Measurements from ENCODE around the gene TMEM190. TPM values are rescaled to one million over a fixed set of nuclear protein-coding genes. Genes with fewer than 3 reads are reported as not detected.
A peak's percentile ranks its signal among the peaks of the same experiment; 100 is the strongest.

TMEM190 gene
- total and polyA plus RNA-seq, 5 experiments from 2014 or later = not detected

GRCh38 chr19:55344444-55344843 is 32.2 kb upstream of the TMEM190 start:
- H3K27ac Mint-ChIP-seq = no peak overlapping the region
- peaks cover 0 to 20% (median 9%) of the 10 kb centered on the region in 3 donors for H3K36me3 Mint-ChIP-seq
- H3K4me3 Mint-ChIP-seq = no peak overlapping the region
- POLR2A ChIA-PET = interaction anchor here (0.7 kb wide), 1 partner anchor 8 kb away, joined by 3 read pairs; no protein-coding TSS in a partner anchor
- ATAC-seq (no peak), DNase-seq (no peak)
- H3K27me3 Mint-ChIP-seq = peaks cover 0 to 4% (median 0%) of the 10 kb centered on the region in 5 donors
- H3K9me3 Mint-ChIP-seq = no peaks in the 10 kb centered on the region
- H3K4me1 Mint-ChIP-seq = peaks cover 9 to 31% (median 16%) of the 10 kb centered on the region in 4 donors

- peaks cover 6 to 23% (median 11%) of the 10 kb centered on the region in 4 donors for H3K4me1 Mint-ChIP-seq
- peaks cover 0 to 7% (median 0%) of the 10 kb centered on the region in 5 donors for H3K27me3 Mint-ChIP-seq
- POLR2A ChIA-PET = interaction anchor here (0.6 kb wide), 1 partner anchor 102 kb away, joined by 6 read pairs; no protein-coding TSS in a partner anchor
- no peak for ATAC-seq
- DNase-seq = no peak
- H3K27ac Mint-ChIP-seq = peak overlapping the region in 2 of 10 donors; percentile 59 to 61
- H3K4me3 Mint-ChIP-seq = peak overlapping the region in 1 of 10 donors; percentile 67
- peaks cover 0 to 20% (median 9%) of the 10 kb centered on the region in 3 donors for H3K36me3 Mint-ChIP-seq
- no peaks in the 10 kb centered on the region for H3K9me3 Mint-ChIP-seq
Observed at GRCh38 chr19:55345101-55345817, 31.4 kb upstream of the TMEM190 start.

GRCh38 chr19:55345818-55346724 is 30.6 kb upstream of the TMEM190 start:
- DNase-seq (no peak), ATAC-seq (no peak)
- Mint-ChIP-seq H3K9me3 (no peaks in the 10 kb centered on the region), H3K4me1 (peaks cover 5 to 16% (median 8%) of the 10 kb centered on the region in 4 donors), H3K36me3 (peaks cover 0 to 20% (median 9%) of the 10 kb centered on the region in 3 donors), H3K4me3 (no peak overlapping the region), H3K27me3 (peaks cover 0 to 15% (median 4%) of the 10 kb centered on the region in 5 donors), H3K27ac (peak overlapping the region in 1 of 10 donors; percentile 61)
- POLR2A ChIA-PET = interaction anchor here (0.6 kb wide), 1 partner anchor 103 kb away, joined by 6 read pairs; no protein-coding TSS in a partner anchor

- POLR2A ChIA-PET = interaction anchor here (0.6 to 1.1 kb wide), 2 partner anchors 10 to 74 kb away, joined by 3 read pairs; no protein-coding TSS in a partner anchor
- Mint-ChIP-seq H3K4me1 (peaks cover 2 to 17% (median 10%) of the 10 kb centered on the region in 4 donors), H3K27me3 (peaks cover 0 to 23% (median 12%) of the 10 kb centered on the region in 5 donors), H3K36me3 (peaks cover 0 to 18% (median 9%) of the 10 kb centered on the region in 3 donors), H3K9me3 (no peaks in the 10 kb centered on the region), H3K27ac (no peak overlapping the region), H3K4me3 (no peak overlapping the region)
- no peak for DNase-seq
- peak in 1 of 2 donors; percentile 10 for ATAC-seq
Observed at GRCh38 chr19:55346725-55347441, 29.7 kb upstream of the TMEM190 start.

GRCh38 chr19:55347442-55348009 is 29.1 kb upstream of the TMEM190 start:
- no peak for DNase-seq
- Mint-ChIP-seq H3K36me3 (peaks cover 0 to 18% (median 6%) of the 10 kb centered on the region in 3 donors), H3K27me3 (peaks cover under 1 to 29% (median 18%) of the 10 kb centered on the region in 5 donors), H3K27ac (no peak overlapping the region), H3K4me1 (peaks cover 6 to 22% (median 11%) of the 10 kb centered on the region in 4 donors), H3K4me3 (no peak overlapping the region), H3K9me3 (no peaks in the 10 kb centered on the region)
- ATAC-seq = no peak
- POLR2A ChIA-PET = interaction anchor here (1.1 kb wide), 1 partner anchor 10 kb away, joined by 3 read pairs; no protein-coding TSS in a partner anchor

- ATAC-seq = no peak
- H3K36me3 Mint-ChIP-seq = peaks cover 0 to 11% (median 4%) of the 10 kb centered on the region in 3 donors
- no peak overlapping the region for H3K27ac Mint-ChIP-seq
- peaks cover 3 to 38% (median 27%) of the 10 kb centered on the region in 5 donors for H3K27me3 Mint-ChIP-seq
- POLR2A ChIA-PET = interaction anchor here (1.0 kb wide), 1 partner anchor 9 kb away, joined by 3 read pairs; the partner anchor contains the start of gene KMT5C
- peaks cover 16 to 32% (median 19%) of the 10 kb centered on the region in 4 donors for H3K4me1 Mint-ChIP-seq
- H3K4me3 Mint-ChIP-seq = no peak overlapping the region
- H3K9me3 Mint-ChIP-seq = no peaks in the 10 kb centered on the region
- no peak for DNase-seq
Observed at GRCh38 chr19:55348317-55349034, 28.1 kb upstream of the TMEM190 start.

- H3K27me3 Mint-ChIP-seq = peaks cover 3 to 44% (median 27%) of the 10 kb centered on the region in 5 donors
- no peak for DNase-seq
- H3K27ac Mint-ChIP-seq = peak overlapping the region in 2 of 10 donors; percentile 74 to 79
- POLR2A ChIA-PET = interaction anchor here (0.8 to 1.9 kb wide), 3 partner anchors 10 to 36 kb away, joined by 3 to 10 read pairs (median 5); partner anchors contain the start of gene KMT5C
- ATAC-seq = no peak
- H3K4me1 Mint-ChIP-seq = peaks cover 20 to 36% (median 25%) of the 10 kb centered on the region in 4 donors
- peak overlapping the region in 5 of 10 donors; percentile 4 to 20 (median 9) for H3K4me3 Mint-ChIP-seq
- H3K36me3 Mint-ChIP-seq = peaks cover 0 to 4% (median 0%) of the 10 kb centered on the region in 3 donors
- peaks cover 0 to 2% (median 0%) of the 10 kb centered on the region in 9 donors for H3K9me3 Mint-ChIP-seq
Observed at GRCh38 chr19:55350620-55351315, 25.9 kb upstream of the TMEM190 start.

- Mint-ChIP-seq H3K36me3 (peaks cover 0 to 4% (median 0%) of the 10 kb centered on the region in 3 donors), H3K27me3 (peaks cover 4 to 44% (median 29%) of the 10 kb centered on the region in 5 donors), H3K9me3 (peaks cover 0 to 2% (median 0%) of the 10 kb centered on the region in 9 donors), H3K4me1 (peaks cover 20 to 36% (median 25%) of the 10 kb centered on the region in 4 donors), H3K4me3 (peak overlapping the region in 3 of 10 donors; percentile 24 to 83 (median 80)), H3K27ac (peak overlapping the region in 1 of 10 donors; percentile 24)
- POLR2A ChIA-PET = interaction anchor here (0.6 to 1.6 kb wide), 3 partner anchors 8 to 211 kb away, joined by 3 to 6 read pairs (median 3); partner anchors contain the start of gene KMT5C
- DNase-seq = no peak
- ATAC-seq = no peak
Observed at GRCh38 chr19:55352040-55352439, 24.6 kb upstream of the TMEM190 start.

GRCh38 chr19:55352549-55353145 is 24.0 kb upstream of the TMEM190 start:
- DNase-seq (no peak), ATAC-seq (no peak)
- POLR2A ChIA-PET = interaction anchor here (0.6 to 1.6 kb wide), 3 partner anchors 9 to 93 kb away, joined by 3 to 6 read pairs (median 3); partner anchors contain the start of gene KMT5C
- Mint-ChIP-seq H3K9me3 (peaks cover 0 to 2% (median 0%) of the 10 kb centered on the region in 9 donors), H3K36me3 (peaks cover 0 to 4% (median 0%) of the 10 kb centered on the region in 3 donors), H3K4me3 (peak overlapping the region; percentile 52 to 86 (median 78)), H3K27ac (peak overlapping the region in 5 of 10 donors; percentile 20 to 87 (median 53)), H3K4me1 (peaks cover 21 to 36% (median 25%) of the 10 kb centered on the region in 4 donors), H3K27me3 (peaks cover 4 to 48% (median 34%) of the 10 kb centered on the region in 5 donors)

Measured in naive thymus-derived CD8-positive, alpha-beta T cell (primary cell).